Fibroblast of pulmonary artery (primary cell): ENCODE measurements around the gene GHRHR.

ENCODE experiments used
- DNase-seq: peaks from one replicate; pipeline ENCODE4 v3.0.0-alpha.2; 2010; ENCODE audit warnings: low read depth
- H3K4me3 ChIP-seq: replicated peaks from 2 replicates; pipeline ENCODE4 v1.5.1; 2011; ENCODE audit warnings: low read depth, mild to moderate bottlenecking, control low read depth, low read length, moderate library complexity
- CTCF ChIP-seq: IDR thresholded peaks from 2 replicates; pipeline ENCODE4 v1.5.1; 2011; ENCODE audit warnings: mild to moderate bottlenecking, control low read depth, low read length, inconsistent platforms; ENCODE audit errors: missing control alignments

Gene GHRHR

GRCh38 chr7:30923009-30923773 lies 40.6 kb upstream of the GHRHR start:
- no peak for TF ChIP-seq CTCF
- H3K4me3 ChIP-seq: no peak overlapping the region
- DNase-seq: no peak

- no peak overlapping the region for H3K4me3 ChIP-seq
- TF ChIP-seq CTCF: no peak
- DNase-seq: no peak
Measured at GRCh38 chr7:30923774-30924413, 39.9 kb upstream of the GHRHR start.

- DNase-seq: no peak
- H3K4me3 ChIP-seq: no peak overlapping the region
- no peak for TF ChIP-seq CTCF
Measured at GRCh38 chr7:30924624-30925023, 39.1 kb upstream of the GHRHR start.

GRCh38 chr7:30925117-30925516 lies 38.6 kb upstream of the GHRHR start:
- no peak for DNase-seq
- no peak for TF ChIP-seq CTCF
- H3K4me3 ChIP-seq: no peak overlapping the region

GRCh38 chr7:30925913-30926312 lies 37.8 kb upstream of the GHRHR start:
- TF ChIP-seq CTCF: no peak
- no peak for DNase-seq
- no peak overlapping the region for H3K4me3 ChIP-seq

GRCh38 chr7:30926313-30926712 lies 37.4 kb upstream of the GHRHR start:
- DNase-seq: no peak
- no peak for TF ChIP-seq CTCF

More at GRCh38 chr7:30926313-30926712, 37.4 kb upstream of the GHRHR start:
- H3K4me3 ChIP-seq: no peak overlapping the region
